Transverse colon (tissue), 4 donors: ENCODE results near the gene SLC25A47.

ENCODE experiments used
- CTCF ChIP-seq, 5 experiments: fragments of 200-600 bp in 3 of 5; fragments of 450-650 bp in 2 of 5; sonication (generic) in 3 of 5; IDR thresholded peaks; 1 replicate in 2 of 5; 2 replicates in 3 of 5; pipeline ENCODE4 v1.5.1; 2016 to 2017; ENCODE audit warnings: antibody characterized with exemption in 5 of 5, inconsistent platforms in 3 of 5, mild to moderate bottlenecking in 2 of 5, moderate library complexity in 1 of 5
- EP300 ChIP-seq: sonication (generic); formaldehyde crosslinking; IDR thresholded peaks from one replicate; pipeline ENCODE4 v1.6.1; 2017; ENCODE audit warnings: antibody characterized with exemption, low read depth
- POLR2A ChIP-seq: fragments of 450-650 bp; IDR thresholded peaks from one replicate; pipeline ENCODE4 v1.6.1; 2016; ENCODE audit warnings: antibody characterized with exemption, mild to moderate bottlenecking, moderate library complexity
- POLR2AphosphoS5 ChIP-seq, 3 donors: sonication (generic); formaldehyde crosslinking; IDR thresholded peaks; one replicate each; pipeline ENCODE4 v1.6.1; 2016; ENCODE audit warnings: antibody characterized with exemption in 3 of 3

DNA sequence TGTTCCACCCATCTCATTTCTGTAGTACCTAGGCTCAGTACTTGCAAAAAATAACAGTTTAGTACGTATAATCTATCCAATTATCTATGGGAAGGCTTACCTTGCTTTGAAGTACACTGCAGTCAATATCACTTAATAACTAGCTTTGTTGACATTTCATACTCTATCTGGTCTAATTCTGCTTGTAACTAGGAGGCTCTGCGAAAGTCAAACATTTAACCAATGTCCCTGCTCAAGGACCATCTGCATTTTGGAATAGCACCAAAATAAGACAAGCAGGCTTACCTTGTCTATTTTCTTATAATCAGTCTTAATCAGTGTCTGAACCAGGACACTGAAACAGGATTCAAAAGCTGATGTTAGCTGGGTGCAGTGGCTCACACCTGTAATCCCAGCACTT, 39.9 kb downstream of the SLC25A47 start:
- TF ChIP-seq CTCF (IDR thresholded peaks at IDR 0.05) (no peak), POLR2AphosphoS5 (IDR thresholded peaks at IDR 0.05) (no peak), POLR2A (no peak), EP300 (no peak)
